ENCODE data around the gene MAPRE3. TPM values are rescaled to one million over a fixed set of nuclear protein-coding genes. Genes with fewer than 3 reads are reported as not detected.

The MAPRE3 gene
- total and polyA plus RNA-seq, 9 of the 15 experiments (the other 6 are each of a cell fraction or from before 2014, with no cell fraction given): 0.70 to 43.2 (median 12.6) TPM

- TF ChIP-seq, protein P1, sequence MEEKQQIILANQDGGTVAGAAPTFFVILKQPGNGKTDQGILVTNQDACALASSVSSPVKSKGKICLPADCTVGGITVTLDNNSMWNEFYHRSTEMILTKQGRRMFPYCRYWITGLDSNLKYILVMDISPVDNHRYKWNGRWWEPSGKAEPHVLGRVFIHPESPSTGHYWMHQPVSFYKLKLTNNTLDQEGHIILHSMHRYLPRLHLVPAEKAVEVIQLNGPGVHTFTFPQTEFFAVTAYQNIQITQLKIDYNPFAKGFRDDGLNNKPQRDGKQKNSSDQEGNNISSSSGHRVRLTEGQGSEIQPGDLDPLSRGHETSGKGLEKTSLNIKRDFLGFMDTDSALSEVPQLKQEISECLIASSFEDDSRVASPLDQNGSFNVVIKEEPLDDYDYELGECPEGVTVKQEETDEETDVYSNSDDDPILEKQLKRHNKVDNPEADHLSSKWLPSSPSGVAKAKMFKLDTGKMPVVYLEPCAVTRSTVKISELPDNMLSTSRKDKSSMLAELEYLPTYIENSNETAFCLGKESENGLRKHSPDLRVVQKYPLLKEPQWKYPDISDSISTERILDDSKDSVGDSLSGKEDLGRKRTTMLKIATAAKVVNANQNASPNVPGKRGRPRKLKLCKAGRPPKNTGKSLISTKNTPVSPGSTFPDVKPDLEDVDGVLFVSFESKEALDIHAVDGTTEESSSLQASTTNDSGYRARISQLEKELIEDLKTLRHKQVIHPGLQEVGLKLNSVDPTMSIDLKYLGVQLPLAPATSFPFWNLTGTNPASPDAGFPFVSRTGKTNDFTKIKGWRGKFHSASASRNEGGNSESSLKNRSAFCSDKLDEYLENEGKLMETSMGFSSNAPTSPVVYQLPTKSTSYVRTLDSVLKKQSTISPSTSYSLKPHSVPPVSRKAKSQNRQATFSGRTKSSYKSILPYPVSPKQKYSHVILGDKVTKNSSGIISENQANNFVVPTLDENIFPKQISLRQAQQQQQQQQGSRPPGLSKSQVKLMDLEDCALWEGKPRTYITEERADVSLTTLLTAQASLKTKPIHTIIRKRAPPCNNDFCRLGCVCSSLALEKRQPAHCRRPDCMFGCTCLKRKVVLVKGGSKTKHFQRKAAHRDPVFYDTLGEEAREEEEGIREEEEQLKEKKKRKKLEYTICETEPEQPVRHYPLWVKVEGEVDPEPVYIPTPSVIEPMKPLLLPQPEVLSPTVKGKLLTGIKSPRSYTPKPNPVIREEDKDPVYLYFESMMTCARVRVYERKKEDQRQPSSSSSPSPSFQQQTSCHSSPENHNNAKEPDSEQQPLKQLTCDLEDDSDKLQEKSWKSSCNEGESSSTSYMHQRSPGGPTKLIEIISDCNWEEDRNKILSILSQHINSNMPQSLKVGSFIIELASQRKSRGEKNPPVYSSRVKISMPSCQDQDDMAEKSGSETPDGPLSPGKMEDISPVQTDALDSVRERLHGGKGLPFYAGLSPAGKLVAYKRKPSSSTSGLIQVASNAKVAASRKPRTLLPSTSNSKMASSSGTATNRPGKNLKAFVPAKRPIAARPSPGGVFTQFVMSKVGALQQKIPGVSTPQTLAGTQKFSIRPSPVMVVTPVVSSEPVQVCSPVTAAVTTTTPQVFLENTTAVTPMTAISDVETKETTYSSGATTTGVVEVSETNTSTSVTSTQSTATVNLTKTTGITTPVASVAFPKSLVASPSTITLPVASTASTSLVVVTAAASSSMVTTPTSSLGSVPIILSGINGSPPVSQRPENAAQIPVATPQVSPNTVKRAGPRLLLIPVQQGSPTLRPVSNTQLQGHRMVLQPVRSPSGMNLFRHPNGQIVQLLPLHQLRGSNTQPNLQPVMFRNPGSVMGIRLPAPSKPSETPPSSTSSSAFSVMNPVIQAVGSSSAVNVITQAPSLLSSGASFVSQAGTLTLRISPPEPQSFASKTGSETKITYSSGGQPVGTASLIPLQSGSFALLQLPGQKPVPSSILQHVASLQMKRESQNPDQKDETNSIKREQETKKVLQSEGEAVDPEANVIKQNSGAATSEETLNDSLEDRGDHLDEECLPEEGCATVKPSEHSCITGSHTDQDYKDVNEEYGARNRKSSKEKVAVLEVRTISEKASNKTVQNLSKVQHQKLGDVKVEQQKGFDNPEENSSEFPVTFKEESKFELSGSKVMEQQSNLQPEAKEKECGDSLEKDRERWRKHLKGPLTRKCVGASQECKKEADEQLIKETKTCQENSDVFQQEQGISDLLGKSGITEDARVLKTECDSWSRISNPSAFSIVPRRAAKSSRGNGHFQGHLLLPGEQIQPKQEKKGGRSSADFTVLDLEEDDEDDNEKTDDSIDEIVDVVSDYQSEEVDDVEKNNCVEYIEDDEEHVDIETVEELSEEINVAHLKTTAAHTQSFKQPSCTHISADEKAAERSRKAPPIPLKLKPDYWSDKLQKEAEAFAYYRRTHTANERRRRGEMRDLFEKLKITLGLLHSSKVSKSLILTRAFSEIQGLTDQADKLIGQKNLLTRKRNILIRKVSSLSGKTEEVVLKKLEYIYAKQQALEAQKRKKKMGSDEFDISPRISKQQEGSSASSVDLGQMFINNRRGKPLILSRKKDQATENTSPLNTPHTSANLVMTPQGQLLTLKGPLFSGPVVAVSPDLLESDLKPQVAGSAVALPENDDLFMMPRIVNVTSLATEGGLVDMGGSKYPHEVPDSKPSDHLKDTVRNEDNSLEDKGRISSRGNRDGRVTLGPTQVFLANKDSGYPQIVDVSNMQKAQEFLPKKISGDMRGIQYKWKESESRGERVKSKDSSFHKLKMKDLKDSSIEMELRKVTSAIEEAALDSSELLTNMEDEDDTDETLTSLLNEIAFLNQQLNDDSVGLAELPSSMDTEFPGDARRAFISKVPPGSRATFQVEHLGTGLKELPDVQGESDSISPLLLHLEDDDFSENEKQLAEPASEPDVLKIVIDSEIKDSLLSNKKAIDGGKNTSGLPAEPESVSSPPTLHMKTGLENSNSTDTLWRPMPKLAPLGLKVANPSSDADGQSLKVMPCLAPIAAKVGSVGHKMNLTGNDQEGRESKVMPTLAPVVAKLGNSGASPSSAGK (IDR thresholded peaks at IDR 0.05): no peak
- TF ChIP-seq MXI1 (IDR thresholded peaks at IDR 0.05; ENCODE audit: low read depth, low read length) (0 out of 2 replicates have a peak, but pooled peaks have one; percentile 52), BRD9 (IDR thresholded peaks at IDR 0.05; ENCODE audit: low read depth, partially characterized antibody) (no peak), MBD2 (IDR thresholded peaks at IDR 0.05; ENCODE audit: borderline replicate concordance, low read depth) (peak; percentile 74; the same call in 1 of the 2 replicates), RUNX1 (IDR thresholded peaks at IDR 0.05; ENCODE audit: low read depth) (no peak), ZNF764 (CRISPR knock-in tag; IDR thresholded peaks at IDR 0.05; ENCODE audit: low read depth) (no peak), ETV1 (tag; conservative IDR thresholded peaks at IDR 0.05; ENCODE audit: low read depth) (no peak), HDAC3 (IDR thresholded peaks at IDR 0.05; ENCODE audit: borderline replicate concordance, partially characterized antibody) (no peak), NEUROD1 (IDR thresholded peaks at IDR 0.05; ENCODE audit: borderline replicate concordance, low read depth, low read length, partially characterized antibody) (no peak), DIDO1 (tag; IDR thresholded peaks at IDR 0.05; ENCODE audit: low read depth) (no peak)
- TF ChIP-seq, protein P2, sequence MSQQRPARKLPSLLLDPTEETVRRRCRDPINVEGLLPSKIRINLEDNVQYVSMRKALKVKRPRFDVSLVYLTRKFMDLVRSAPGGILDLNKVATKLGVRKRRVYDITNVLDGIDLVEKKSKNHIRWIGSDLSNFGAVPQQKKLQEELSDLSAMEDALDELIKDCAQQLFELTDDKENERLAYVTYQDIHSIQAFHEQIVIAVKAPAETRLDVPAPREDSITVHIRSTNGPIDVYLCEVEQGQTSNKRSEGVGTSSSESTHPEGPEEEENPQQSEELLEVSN (IDR thresholded peaks at IDR 0.05; ENCODE audit: borderline replicate concordance in 1 of 2, extremely low read depth in 1 of 2, insufficient read depth in 1 of 2, insufficient read length in 1 of 2, low read depth in 1 of 2, low read length in 1 of 2, poor library complexity in 1 of 2, severe bottlenecking in 1 of 2): peak in 1 of 2 experiments; percentile 65
- TF ChIP-seq, protein P3, sequence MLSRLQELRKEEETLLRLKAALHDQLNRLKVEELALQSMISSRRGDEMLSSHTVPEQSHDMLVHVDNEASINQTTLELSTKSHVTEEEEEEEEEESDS (CRISPR knock-in tag; IDR thresholded peaks at IDR 0.05): no peak
- TF ChIP-seq, protein P4, sequence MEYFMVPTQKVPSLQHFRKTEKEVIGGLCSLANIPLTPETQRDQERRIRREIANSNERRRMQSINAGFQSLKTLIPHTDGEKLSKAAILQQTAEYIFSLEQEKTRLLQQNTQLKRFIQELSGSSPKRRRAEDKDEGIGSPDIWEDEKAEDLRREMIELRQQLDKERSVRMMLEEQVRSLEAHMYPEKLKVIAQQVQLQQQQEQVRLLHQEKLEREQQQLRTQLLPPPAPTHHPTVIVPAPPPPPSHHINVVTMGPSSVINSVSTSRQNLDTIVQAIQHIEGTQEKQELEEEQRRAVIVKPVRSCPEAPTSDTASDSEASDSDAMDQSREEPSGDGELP (CRISPR knock-in tag; IDR thresholded peaks at IDR 0.05; ENCODE audit: borderline replicate concordance): peak; percentile 94
Measured at GRCh38 chr2:27071277-27071989, 101.0 kb downstream of the MAPRE3 start, which contains the start of gene OST4 (continued).

Data from K562 (cell line).